ENCODE data around the gene LYL1. TPM values are rescaled to one million over a fixed set of nuclear protein-coding genes. Genes with fewer than 3 reads are reported as not detected.

The LYL1 gene
- total and polyA plus RNA-seq, 2 donors (not counting 3 experiments of a cell fraction or from before 2014, with no cell fraction given): 74.4 to 87.3 TPM

DNA sequence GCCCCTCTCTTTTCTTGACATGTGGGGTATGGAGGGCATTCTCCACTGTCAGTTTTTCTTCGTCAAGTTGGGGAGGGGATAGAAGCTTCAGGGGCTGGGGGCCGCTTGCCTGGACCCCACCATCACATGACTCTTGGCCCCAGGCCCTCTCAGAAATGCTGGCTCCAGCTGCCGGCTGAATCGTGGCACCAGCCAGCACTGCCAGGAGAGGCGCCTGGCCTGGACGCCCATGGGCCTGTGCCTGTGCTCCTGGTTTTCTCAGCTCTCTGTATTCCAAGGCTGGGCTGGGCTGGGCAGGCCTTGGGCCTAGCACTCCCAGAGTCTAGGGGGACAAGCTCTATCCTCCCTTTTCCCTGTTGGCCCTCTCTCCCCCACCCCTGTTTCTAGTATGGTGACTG, 38.6 kb downstream of the LYL1 start:
- TF ChIP-seq, protein P1, sequence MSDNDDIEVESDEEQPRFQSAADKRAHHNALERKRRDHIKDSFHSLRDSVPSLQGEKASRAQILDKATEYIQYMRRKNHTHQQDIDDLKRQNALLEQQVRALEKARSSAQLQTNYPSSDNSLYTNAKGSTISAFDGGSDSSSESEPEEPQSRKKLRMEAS (IDR thresholded peaks at IDR 0.05; ENCODE audit: insufficient read depth, insufficient read length): no peak
- no peak for TF ChIP-seq FOS (IDR thresholded peaks at IDR 0.05; ENCODE audit: borderline replicate concordance, insufficient read depth, low read length)
- no peak for TF ChIP-seq POLR2A (IDR thresholded peaks at IDR 0.05; ENCODE audit: low read depth, low read length)
- TF ChIP-seq GATA2 (IDR thresholded peaks at IDR 0.05; ENCODE audit: insufficient read depth, insufficient read length, low read depth, low read length): no peak
- no peak for TF ChIP-seq JUN (IDR thresholded peaks at IDR 0.05; ENCODE audit: borderline replicate concordance, insufficient read depth, insufficient read length, low read depth)
- TF ChIP-seq, protein P2, sequence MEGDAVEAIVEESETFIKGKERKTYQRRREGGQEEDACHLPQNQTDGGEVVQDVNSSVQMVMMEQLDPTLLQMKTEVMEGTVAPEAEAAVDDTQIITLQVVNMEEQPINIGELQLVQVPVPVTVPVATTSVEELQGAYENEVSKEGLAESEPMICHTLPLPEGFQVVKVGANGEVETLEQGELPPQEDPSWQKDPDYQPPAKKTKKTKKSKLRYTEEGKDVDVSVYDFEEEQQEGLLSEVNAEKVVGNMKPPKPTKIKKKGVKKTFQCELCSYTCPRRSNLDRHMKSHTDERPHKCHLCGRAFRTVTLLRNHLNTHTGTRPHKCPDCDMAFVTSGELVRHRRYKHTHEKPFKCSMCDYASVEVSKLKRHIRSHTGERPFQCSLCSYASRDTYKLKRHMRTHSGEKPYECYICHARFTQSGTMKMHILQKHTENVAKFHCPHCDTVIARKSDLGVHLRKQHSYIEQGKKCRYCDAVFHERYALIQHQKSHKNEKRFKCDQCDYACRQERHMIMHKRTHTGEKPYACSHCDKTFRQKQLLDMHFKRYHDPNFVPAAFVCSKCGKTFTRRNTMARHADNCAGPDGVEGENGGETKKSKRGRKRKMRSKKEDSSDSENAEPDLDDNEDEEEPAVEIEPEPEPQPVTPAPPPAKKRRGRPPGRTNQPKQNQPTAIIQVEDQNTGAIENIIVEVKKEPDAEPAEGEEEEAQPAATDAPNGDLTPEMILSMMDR (IDR thresholded peaks at IDR 0.05; ENCODE audit: extremely low read depth in 1 of 2, insufficient read depth in 1 of 2, low read depth in 1 of 2, low read length in 2 of 2): no peak
- no peak for TF ChIP-seq POLR2AphosphoS5 (IDR thresholded peaks at IDR 0.05; ENCODE audit: insufficient read depth, low read depth, low read length)
- TF ChIP-seq EZH2 (IDR thresholded peaks at IDR 0.05; ENCODE audit: borderline replicate concordance, low read depth, low read length, severe bottlenecking): no peak
- no peak for TF ChIP-seq MYC (IDR thresholded peaks at IDR 0.05; ENCODE audit: low read depth, low read length)
- no peaks in the 10 kb centered on the region for H3K79me2 ChIP-seq (ENCODE audit: control insufficient read depth, insufficient read depth, low read length)
- H3K9me1 ChIP-seq (replicated peaks; ENCODE audit: control insufficient read depth, extremely low read depth, insufficient read depth, low read length): no peaks in the 10 kb centered on the region
- H2AFZ ChIP-seq (ENCODE audit: low read depth, low read length): no peak overlapping the region
- intact Hi-C loops (cut with micrococcal nuclease) (loop anchor here (5.0 kb wide), 1 partner anchor 42 kb away; no protein-coding TSS in a partner anchor), dilution Hi-C loops (cut with MboI; ENCODE audit: extremely low pct_ligation_motif_present, low sequenced_read_pairs) (no loop called here)
- FAIRE-seq: no peak
- no peaks in the 10 kb centered on the region for H3K9me3 ChIP-seq (replicated peaks; ENCODE audit: control insufficient read depth, insufficient read depth, low read length)
- ChIA-PET CTCF (interaction anchor here (0.8 to 15.7 kb wide), 7 partner anchors 19 to 99 kb away, joined by 3 to 463 read pairs (median 7); no protein-coding TSS in a partner anchor), POLR2A (no interaction called here)
- no peaks in the 10 kb centered on the region for H4K20me1 ChIP-seq (replicated peaks; ENCODE audit: control insufficient read depth, extremely low read depth, insufficient read depth, low read length)
- H3K4me2 ChIP-seq (ENCODE audit: insufficient read depth, low read length): no peak overlapping the region
- H3K4me1 ChIP-seq (ENCODE audit: control insufficient read depth, extremely low read depth, insufficient read depth, low read length): peaks cover 8% of the 10 kb centered on the region
- H3K9ac ChIP-seq (replicated peaks; ENCODE audit: extremely low read depth, insufficient read depth, low read length): no peak overlapping the region
- BruUV-seq (replicated peaks): no TSS peak
- H3K4me3 ChIP-seq (replicated peaks in 1 of 3; ENCODE audit: insufficient read depth in 1 of 3, low read depth in 1 of 3, low read length in 3 of 3): no peak overlapping the region
- H3K27ac ChIP-seq (ENCODE audit: insufficient read depth, low read depth, low read length): no peak overlapping the region
- no peaks in the 10 kb centered on the region for H3K36me3 ChIP-seq (ENCODE audit: control insufficient read depth in 2 of 2, extremely low read depth in 1 of 2, insufficient read depth in 2 of 2, low read length in 2 of 2)
- DNase-seq (ENCODE audit: low read depth, low spot score): no peak
- no peaks in the 10 kb centered on the region for H3K27me3 ChIP-seq (ENCODE audit: control insufficient read depth in 2 of 2, insufficient read depth in 2 of 2, low read length in 2 of 2)

All from endothelial cell of umbilical vein (primary cell).